HG03469 (cell line): Measurements from ENCODE around the gene CLDN6.
A peak's percentile ranks its signal among the peaks of the same experiment; 100 is the strongest.

ENCODE experiments used
- ATAC-seq: cut with Tn5 transposase; IDR thresholded peaks from one replicate; pipeline ENCODE4 v1.9.1; 2021; ENCODE audit warnings: mild to moderate bottlenecking, moderate library complexity, moderate number of reproducible peaks; ENCODE audit not compliant: unreplicated experiment

CLDN6 gene

DNA sequence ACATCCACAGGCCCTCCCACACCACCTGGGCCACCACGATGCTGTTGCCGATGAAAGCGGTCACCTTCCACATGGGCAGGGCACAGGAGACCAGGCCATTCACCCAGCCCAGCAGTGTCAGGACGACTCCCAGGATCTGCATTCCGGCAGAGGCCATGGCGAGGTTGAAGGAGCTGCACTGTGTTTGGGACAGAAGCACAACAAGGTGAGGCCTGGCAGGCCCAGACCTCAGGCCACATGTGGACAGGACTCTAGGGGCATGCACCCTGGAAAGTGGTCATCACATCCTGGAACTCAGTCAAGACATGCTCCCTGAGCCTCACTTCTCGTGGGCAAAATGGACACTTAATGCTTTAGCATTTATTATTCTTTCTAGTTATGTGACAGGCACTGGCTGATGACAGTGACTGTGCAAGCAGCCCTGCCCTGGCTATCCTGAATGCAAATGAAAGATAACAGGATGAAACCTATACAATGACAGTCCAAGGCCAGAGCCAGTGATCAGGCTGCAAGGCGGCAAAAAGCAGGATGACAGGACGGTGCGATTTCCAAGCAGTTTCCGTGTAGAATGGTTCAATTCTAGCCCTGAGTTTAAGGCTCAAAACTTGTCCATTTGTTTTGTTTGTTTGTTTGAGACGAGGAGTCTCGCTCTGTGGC, 2.0 kb downstream of the CLDN6 start:
- ATAC-seq = no peak

DNA sequence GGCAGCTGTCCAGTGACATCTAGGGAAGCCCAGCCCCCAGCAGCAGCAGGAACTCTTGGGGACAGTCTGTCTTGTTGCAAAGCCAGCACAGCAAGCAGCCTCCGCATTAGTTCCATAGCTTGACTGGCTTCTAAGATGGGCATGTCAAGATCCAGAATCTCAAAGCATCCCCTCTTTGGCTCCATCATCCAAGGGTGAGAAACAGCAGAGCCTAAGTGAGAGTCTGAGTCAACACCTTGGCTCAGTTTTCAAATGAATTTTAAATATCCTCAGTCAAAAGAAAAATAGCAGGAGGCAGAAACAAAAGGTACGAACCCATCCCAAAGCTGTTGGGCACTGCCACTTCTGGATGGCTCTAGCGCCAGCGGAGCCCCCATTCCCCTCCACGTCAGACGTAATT, 3.0 kb downstream of the CLDN6 start:
- no peak for ATAC-seq

DNA sequence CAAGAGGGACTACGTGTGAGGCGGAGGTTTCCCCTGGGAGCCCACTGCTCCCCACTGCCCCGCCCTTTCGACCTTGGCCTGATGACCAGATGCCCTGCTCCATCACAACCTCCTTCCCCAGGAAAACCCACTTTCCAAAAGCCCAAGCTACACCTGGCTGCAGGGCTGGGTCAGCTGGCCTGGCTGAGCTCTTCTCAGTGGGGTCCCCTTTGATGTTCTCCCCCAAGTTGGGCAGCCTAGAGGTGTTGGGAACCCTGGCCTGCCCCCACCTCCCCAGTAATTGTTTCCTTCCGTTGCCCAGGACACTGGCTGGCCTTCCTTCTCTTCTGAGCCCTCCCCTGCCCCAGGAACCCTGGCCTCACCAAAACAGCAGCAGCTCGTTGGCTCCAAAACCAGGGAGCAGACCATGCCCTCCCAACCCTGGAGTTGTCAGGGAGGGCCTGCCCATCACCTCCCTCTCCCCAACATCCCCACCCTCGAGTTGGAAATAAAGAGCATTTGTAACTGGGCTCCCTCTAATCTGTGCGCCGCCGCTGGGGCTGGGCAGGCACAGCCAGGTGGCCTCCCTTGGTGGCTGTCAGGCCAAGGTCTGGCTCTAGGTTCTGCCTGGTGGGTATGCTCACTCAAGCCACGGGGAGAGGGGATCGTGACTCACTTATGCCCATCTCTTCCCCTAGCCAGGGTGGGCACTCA, 3.8 kb downstream of the CLDN6 start:
- ATAC-seq = no peak

DNA sequence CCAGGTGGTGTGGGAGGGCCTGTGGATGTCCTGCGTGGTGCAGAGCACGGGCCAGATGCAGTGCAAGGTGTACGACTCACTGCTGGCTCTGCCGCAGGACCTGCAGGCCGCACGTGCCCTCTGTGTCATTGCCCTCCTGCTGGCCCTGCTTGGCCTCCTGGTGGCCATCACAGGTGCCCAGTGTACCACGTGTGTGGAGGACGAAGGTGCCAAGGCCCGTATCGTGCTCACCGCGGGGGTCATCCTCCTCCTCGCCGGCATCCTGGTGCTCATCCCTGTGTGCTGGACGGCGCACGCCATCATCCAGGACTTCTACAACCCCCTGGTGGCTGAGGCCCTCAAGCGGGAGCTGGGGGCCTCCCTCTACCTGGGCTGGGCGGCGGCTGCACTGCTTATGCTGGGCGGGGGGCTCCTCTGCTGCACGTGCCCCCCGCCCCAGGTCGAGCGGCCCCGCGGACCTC, 4.5 kb downstream of the CLDN6 start:
- ATAC-seq = no peak

GRCh38 chr16:3012828-3013420, 5.1 kb downstream of the CLDN6 start, which contains the start of gene CLDN9:
TSS of gene CLDN9 (plus strand) at chr16:3012923. CDS start at chr16:3013363, 440 bp downstream.
- no peak for ATAC-seq

DNA sequence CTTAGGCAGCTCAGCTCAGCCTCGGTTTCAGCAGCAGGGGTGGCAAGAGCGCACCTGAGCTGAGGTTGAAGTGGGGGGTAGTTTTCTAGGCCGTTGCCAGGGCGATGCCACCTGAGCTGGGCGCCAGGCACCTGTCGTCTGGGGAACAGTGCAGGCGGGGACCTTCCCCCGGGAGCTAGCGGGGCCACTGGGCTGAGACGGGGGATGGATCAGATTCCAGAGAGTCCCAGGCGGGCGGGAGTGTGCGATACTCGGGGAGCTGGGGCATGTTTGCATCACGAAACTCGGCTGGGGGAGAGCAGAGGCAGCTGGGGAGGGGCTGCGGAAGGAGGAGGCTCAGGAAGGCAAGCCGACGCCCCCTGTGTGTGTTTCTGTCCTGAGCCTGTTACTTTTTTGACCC, 5.7 kb downstream of the CLDN6 start:
- ATAC-seq = no peak

GRCh38 chr16:3010510-3010909, 7.5 kb downstream of the CLDN6 start:
- no peak for ATAC-seq

GRCh38 chr16:3009568-3010390, 8.2 kb downstream of the CLDN6 start:
- ATAC-seq = no peak

DNA sequence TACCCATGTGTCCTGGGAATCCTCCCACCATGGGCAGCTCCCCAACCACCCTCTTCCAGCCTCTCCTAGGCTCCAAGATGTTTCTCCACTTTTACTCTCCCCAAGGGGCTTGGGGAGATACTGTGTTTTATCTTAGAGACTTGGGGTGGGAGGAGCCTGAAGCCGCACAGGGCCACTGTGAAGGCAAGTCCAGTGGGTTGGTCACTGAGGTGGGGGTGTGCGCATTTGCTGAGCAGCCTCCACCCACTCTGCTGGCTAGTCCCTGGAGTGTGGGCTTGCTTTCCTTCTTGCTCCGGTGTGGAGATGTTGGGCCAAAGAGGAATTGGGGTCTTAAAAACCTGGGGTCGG, 9.3 kb downstream of the CLDN6 start:
- ATAC-seq = no peak

DNA sequence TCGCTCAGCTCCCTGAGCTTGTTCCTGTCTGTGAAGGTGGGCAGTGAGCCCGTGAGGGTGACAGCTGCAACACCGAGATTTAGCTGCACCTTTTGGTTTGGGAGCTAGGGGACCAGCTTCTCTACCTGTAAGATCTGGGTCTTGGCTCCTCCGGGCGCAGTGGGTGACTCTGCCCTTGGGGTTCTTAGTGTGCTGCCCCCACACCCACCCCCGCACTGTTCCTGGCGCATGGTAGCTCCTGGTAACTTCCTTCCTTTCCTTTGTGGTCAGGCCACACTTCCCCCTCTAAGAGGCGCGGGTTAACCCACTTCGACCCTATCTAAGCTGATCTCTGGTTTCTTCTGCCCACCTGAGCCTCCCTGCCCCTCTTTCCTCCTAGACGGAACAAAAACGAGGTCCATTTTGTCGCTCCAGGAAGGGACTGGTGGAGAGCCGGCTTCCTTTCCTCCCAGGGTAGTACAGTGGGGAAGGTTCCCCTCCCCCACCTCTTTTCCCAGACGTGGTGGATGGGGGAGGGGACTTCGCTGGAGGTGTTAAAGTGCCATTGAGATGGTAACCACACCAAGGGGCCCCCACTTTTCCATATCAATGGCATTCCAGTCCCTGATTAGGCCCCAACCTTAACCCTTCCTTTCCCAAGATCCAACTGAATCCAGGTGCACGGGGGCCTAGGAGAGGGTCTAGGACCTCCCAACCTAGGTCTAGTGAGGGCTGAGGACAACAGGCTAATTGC, 9.9 kb downstream of the CLDN6 start:
- no peak for ATAC-seq

DNA sequence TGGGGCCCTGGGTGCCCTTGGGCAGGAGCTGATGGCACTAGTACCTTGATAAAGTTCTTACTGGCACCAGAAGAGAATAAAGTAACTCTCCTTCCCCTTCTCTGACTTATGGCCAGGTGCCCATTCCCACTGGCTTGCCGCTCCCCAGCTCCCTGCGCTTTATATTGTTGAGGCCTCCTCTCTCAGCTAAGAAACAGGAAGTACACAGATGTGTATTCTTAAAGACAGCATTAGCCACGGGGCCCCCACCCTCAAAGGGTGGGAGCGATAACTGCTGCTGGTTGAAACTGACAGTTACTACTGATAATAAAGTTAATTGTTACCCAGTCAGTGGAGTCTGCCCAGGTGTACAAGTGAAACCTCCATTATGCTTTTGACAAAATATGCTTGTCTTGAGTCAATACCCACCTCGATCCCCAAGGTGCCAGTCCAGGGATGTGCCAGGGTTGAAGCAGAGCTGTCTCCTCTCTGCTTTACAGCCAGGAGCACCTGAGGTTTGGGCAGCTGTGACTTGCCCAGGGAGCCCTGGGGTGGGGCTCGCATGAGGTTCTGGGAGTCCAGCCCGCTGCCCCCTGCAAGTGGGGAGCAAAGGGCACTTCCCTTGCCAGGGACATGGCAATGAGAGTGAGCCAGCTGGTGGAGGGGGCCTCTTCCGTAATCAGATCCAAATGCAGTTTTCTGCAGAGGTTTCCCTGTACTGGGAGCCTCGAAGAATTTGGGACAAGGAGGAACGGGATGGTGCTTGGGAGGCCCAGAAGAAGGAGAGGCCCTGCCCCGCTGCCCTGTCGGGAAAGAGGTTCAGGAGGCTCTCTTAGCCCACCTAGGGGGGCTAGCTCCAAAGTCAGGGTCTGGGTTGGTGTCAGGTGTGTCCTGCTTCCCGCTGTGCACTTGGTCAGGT, 10.7 kb downstream of the CLDN6 start:
- no peak for ATAC-seq

GRCh38 chr16:3004781-3005284, 13.2 kb downstream of the CLDN6 start:
- ATAC-seq = no peak

DNA sequence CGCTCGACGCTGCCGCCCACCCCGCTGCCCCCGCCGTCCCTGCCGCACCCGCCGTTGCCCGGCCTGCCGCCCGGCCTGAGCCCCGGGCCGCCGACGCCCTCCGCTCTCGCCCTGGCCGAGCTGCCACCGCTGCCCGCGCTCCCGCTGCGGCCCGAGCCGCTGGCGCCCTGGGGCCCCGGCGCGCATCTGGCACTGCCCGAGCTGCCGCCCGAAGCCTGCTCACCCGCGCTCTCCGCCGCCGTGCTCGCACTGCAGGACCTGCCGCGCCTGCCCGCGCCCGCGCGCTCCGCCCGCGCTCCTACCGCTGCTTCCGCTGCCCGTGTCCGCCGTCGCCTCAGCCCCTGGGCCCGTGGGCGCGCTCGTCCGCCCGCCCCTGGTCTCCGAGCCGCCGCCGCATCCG, 13.7 kb downstream of the CLDN6 start:
- no peak for ATAC-seq

DNA sequence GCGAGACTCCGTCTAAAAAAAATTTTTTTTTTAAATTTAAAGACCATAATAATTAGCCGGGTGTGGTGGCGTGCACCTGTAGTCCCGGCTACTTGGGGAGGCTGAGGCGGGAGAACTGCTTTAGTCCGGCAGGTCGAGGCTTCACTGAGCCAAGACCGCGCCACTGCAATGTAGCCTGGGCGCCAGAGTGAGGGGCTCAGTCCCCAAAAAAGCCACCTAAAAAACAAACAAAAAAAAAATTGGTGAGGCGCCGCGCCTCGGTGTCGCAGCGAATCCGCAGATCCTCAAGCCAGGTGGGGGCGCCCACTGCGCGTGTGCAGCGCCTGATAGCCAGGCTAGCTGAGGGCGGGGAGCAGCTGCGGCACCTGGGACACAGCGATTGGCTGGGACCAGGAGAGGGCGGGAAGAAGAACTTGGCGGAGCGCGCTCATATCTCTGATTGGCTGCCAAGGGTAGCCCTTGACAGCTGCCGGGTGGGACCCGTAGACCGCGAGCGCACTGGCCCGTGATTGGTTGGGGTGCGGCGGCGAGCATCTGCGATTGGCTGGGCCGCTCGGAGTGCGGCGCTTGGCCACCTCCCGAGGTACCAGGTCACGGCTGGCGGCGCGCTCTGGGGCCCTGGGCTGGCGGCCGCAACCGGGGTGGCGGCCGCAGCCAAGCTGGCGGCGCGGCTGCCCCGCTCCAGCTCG, 14.3 kb downstream of the CLDN6 start:
- peak; percentile 87 for ATAC-seq

- ATAC-seq = no peak
Measured at GRCh38 chr16:3001316-3001715, 16.7 kb downstream of the CLDN6 start.

- no peak for ATAC-seq
Measured at GRCh38 chr16:3000540-3000939, 17.4 kb downstream of the CLDN6 start.

DNA sequence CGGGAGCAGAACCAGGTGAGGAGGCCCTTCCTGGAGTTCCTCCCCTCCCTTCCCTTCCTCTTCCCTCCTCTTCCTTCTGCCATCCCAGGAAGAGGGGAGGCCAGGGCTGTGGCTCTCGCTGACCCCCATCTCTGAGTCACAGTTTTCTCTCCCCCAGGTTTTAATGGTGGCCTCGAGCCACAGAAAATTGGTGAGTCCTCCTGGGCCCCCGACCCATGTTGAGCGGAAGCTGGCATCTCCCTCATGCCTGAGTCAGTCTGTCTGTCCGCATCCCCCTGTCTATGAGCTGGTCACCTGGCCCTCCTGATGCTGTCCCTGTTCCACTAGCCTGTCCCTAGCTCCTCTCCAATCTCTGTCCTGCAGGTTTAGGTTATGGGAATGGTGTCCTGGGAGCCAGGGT, 18.1 kb downstream of the CLDN6 start:
- ATAC-seq = no peak

DNA sequence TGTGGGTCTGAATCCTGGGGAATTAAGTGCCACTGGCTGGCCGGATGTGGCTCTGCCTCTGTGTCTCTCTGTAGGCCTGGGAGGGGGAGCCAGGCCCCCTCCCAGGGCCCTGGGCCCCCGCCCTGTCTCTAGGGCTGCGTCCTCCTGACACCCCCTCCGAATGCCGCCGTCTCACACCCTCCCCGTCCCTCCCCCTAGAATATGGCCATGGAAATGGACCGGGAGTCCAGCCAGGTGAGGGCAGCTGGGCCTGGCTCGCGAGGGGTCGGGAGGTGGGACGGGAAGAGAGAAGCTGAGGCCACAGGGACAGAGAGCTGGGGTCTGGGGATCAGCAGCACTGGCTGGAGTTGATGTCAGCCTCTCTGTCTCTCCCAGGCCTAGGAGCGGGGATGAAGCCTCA, 21.7 kb downstream of the CLDN6 start:
- no peak for ATAC-seq
